Activated CD4-positive, alpha-beta T cell treated with anti-CD3 and anti-CD28 coated beads, Interleukin-2, Interleukin-6, amounts not matched to agents 100 ng/mL and 50 ng/mL, durations not matched to agents 16 hours and 8 hours (primary cell): ENCODE measurements around the gene EDAR.

Experiments used
- DNase-seq: peaks from one replicate; pipeline ENCODE4 v3.0.0-alpha.2; 2020

Gene EDAR

GRCh38 chr2:108906403-108907077, 82.5 kb downstream of the EDAR start:
- no peak for DNase-seq

- DNase-seq, result no peak
Observed at GRCh38 chr2:108905906-108906305, 83.1 kb downstream of the EDAR start.

DNA sequence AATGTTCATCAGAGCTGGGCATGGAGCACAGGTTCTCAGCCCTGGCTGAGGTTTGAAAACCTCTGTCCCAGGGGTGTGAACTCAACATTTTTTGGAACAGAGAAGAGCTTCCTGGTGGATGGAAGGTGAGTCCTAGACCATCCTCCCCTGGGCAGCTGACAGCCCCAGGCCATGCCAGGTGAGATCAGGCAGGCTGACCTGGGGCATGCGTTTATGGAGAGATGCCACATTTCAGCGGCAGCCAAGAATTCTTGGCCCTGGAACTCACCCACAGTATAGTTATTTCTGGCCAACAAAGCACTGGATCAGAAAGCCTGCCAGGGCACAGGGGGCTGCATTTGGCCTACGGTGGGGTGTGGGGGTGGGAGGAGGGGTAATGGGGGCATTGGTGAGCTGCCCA, 83.8 kb downstream of the EDAR start:
- DNase-seq, result no peak

- DNase-seq, result no peak
Observed at GRCh38 chr2:108904680-108905079, 84.3 kb downstream of the EDAR start.

DNA sequence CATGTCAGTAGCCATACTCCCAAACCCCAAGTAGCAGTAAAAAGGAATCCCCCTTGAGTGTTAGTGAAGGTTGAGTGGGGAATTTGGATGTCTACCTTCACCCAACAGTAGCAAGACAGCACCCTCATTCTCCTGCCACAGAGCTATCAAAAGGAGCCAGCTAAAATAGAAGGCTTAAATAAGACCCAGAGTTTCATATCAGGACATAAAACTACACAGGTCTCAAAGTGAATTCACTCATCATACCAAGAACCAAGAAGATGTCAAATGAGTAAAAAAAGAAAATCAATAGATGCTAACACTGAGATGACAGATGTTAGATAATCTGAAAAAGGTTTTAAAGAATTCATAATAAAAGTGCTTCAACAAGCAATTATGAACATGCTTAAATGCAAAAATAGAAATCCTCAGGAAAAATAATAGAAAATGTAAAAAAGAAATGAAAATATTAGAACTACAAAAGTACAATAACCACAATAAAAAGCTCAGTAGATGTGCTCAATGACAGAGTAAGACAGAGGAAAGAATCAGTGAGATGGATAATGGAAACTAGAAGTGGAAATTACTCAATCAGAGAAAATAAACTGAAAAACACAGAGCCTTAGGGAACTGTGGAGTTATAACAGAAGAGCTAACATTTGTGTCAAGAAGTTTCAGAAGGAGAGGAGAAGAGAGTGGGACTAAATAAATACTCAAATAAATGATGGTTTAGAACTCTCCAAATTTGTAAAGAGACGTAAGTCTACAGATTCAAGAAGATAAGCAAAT, 90.5 kb downstream of the EDAR start:
- peak; percentile 21 for DNase-seq

- no peak for DNase-seq
Observed at GRCh38 chr2:108896741-108897140, 92.3 kb downstream of the EDAR start.

- no peak for DNase-seq
Observed at GRCh38 chr2:108895188-108895587, 93.8 kb downstream of the EDAR start.

DNA sequence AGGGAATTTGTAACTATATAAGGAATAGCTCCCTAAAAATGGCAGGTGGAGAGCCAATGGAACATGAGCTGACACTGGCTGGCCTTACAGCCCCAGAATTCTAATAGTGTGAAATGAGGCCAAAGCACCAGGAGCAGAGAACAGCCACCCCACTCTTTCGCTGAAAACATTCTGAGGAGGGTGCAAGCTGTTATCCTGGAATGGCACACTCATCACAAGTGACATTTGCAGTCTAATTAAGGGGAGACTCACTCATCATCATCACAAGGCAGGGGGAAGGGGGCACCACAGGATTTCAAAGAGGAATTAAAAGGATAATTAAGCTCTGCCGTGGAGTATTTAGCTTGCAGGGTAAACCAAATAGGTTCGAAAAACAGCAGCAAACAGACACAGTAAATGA, 94.3 kb downstream of the EDAR start:
- DNase-seq, result no peak

GRCh38 chr2:108893277-108893676, 95.7 kb downstream of the EDAR start:
- DNase-seq, result no peak

GRCh38 chr2:108889907-108890306, 99.1 kb downstream of the EDAR start:
- DNase-seq, result no peak

GRCh38 chr2:108884619-108885018, 104.4 kb downstream of the EDAR start:
- DNase-seq, result no peak

- no peak for DNase-seq
Observed at GRCh38 chr2:108878276-108878675, 110.7 kb downstream of the EDAR start.

- DNase-seq, result no peak
Observed at GRCh38 chr2:108877506-108877905, 111.5 kb downstream of the EDAR start.

GRCh38 chr2:108870069-108870644, 118.9 kb downstream of the EDAR start:
- DNase-seq, result no peak

DNA sequence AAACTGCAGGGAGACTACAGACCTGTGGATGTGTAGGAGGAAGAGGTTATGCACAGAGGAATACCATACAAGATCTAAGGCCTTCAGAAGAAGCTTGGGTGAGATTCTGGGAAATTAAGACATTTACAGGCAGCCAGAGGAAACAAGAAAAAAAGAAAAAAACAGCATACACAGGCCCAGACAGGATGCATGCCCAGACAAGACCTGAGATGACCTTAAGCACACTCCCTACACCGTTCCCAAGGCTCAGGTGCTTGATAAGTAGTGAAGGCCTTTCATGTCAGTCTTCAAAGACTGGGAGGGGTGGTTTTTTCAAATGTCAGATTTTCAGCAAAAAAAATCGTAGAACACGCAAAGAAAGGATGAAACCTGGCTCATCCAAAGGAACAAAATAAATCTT, 119.5 kb downstream of the EDAR start:
- DNase-seq, result no peak

GRCh38 chr2:108868911-108869310, 120.1 kb downstream of the EDAR start:
- DNase-seq, result no peak

DNA sequence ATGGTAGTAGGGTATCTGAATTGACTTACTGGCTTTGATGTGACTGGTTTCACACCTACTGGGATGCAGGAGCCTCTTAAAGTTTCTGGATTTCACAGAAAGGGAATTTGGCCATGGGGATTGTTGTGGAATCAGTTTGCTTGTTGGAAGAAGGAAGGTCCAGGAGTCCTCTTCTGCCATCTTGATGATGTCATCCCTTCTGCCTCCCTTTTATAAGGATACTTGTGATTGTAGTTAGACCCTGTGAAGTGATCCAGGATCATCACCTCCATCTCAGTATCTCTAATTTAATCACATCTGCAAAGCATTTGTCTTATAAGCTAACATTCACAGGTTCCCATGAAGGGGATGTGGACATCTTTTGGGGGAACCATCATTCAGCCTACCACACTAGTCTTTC, 123.0 kb downstream of the EDAR start:
- DNase-seq, result no peak

DNA sequence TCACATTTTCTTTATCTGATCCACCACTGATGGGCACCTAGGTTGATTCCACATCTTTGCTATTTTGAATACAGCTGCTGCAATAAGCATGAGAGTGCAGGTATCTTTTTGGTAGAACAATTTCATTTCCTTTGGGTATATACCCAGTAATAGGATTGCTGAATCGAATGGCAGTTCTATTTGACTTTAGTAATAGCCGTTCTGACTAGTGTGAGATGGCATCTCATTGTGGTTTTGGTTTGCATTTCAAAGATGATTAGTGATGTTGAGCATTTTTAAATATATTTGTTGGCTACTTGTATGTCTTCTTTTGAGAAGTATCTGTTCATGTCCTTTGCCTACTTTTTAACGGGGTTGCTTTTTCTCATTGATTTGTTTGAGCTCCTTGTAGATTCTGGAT, 130.1 kb downstream of the EDAR start:
- DNase-seq, result no peak

DNA sequence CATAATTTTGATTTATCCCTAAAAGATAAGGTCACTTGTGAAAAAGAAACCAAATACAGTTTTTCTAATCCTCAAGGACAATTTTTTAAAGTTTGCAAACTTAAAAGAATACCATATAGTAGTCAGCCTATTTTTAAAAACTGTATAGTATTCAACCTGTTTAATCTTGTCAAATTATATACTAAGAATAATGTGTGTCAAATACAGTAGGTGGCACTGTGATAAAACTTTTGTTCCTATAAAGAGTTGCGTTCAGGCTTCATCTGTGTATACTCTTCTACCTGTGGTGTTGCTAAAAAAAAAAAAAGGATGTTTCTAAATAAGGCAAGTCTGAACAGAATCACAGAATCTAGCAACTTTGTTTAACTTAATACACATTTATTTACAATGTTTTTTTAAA, 133.8 kb downstream of the EDAR start:
- DNase-seq, result no peak

DNA sequence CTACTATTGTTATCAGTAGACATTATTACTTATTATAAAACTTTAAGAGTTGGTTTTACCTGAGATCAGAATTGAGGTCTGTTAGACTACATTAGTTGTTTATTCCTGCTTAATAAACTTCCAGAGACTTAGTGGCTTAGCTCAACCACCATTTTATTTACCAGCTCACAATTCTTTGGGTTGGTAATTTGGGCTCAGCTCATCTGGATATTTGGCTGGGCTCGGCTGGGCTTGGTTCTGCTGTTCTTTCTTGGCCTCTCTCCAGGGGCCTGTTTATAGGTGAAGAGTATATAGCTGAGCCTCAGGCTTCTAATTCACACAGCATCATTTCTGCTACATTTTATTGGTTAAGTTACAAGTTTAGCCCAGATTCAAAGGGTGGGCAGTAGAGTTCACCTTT, 134.5 kb downstream of the EDAR start:
- DNase-seq, result no peak

GRCh38 chr2:108853421-108853820, 135.6 kb downstream of the EDAR start:
- no peak for DNase-seq

GRCh38 chr2:108852375-108852774, 136.6 kb downstream of the EDAR start:
- no peak for DNase-seq

GRCh38 chr2:108847000-108847399, 142.0 kb downstream of the EDAR start:
- no peak for DNase-seq

DNA sequence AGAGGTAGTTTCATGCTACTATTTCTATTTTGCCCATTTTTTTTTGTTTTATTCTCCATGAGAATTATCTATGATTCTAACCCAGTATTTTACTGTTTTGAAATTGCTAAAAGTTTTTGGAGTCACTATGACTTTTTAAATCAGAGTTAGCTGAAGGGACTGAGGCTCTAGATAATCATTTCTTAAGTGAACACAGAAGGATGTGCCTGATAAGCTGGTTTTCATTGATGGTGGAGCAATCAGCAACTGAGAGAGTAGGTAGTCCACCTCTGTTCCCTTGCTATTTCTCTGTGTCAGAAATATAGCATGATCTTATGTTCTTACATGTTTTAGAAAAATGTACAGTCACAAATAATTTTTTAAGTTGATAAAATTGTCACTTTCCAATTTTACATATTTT, 143.1 kb downstream of the EDAR start:
- no peak for DNase-seq
